Esophagus muscularis mucosa (tissue), 4 donors: ENCODE data around the gene MAGI2. TPM values are rescaled to one million over a fixed set of nuclear protein-coding genes. Genes with fewer than 3 reads are reported as not detected.
"Not testable (repeated sequence)": the region's sequence is repeated elsewhere in the genome, so short reads cannot be mapped to it uniquely, and the experiment has no call there.

Experiments used
- DNase-seq: peaks from one replicate; pipeline ENCODE4 v3.0.0-alpha.2; 2017; ENCODE audit errors: extremely low spot score
- H3K27ac ChIP-seq, 4 donors: fragments of 200-600 bp; sonication (generic); replicated peaks in 1 of 4; 1 replicate in 3 of 4; 2 replicates in 1 of 4; pipeline ENCODE4 v1.5.1; 2016 to 2019; ENCODE audit warnings: mild to moderate bottlenecking in 1 of 4
- H3K27me3 ChIP-seq, 4 donors: fragments of 200-600 bp; sonication (generic); one replicate each; pipeline versions ENCODE4 v1.5.1 to v1.6.0; 2016 to 2019
- H3K36me3 ChIP-seq, 4 donors: fragments of 200-600 bp; sonication (generic); one replicate each; pipeline ENCODE4 v1.5.1; 2016 to 2019
- H3K4me1 ChIP-seq, 4 donors: fragments of 200-600 bp; sonication (generic); one replicate each; pipeline ENCODE4 v1.5.1; 2016 to 2019
- H3K4me3 ChIP-seq, 4 donors: fragments of 200-600 bp; sonication (generic); 1 replicate in 2 of 4; 2 replicates in 2 of 4; pipeline ENCODE4 v1.5.1; 2016 to 2019; ENCODE audit warnings: mild to moderate bottlenecking in 4 of 4, moderate library complexity in 1 of 4
- H3K9me3 ChIP-seq, 4 donors: fragments of 200-600 bp; sonication (generic); 1 replicate in 3 of 4; 2 replicates in 1 of 4; pipeline ENCODE4 v1.5.1; 2016 to 2019
- CTCF ChIP-seq, 3 experiments: fragments of 200-600 bp in 2 of 3; fragments of 450-650 bp in 1 of 3; sonication (generic) in 2 of 3; IDR thresholded peaks; one replicate each; pipeline ENCODE4 v1.5.1; 2017 to 2019; ENCODE audit warnings: antibody characterized with exemption in 3 of 3, mild to moderate bottlenecking in 2 of 3, moderate library complexity in 1 of 3
- EP300 ChIP-seq: sonication (generic); formaldehyde crosslinking; IDR thresholded peaks from one replicate; pipeline ENCODE4 v1.6.1; 2017; ENCODE audit warnings: antibody characterized with exemption
- POLR2A ChIP-seq: fragments of 450-650 bp; IDR thresholded peaks from one replicate; pipeline ENCODE4 v1.6.1; 2017; ENCODE audit warnings: antibody characterized with exemption, moderate library complexity, mild to moderate bottlenecking, low read depth
- POLR2AphosphoS5 ChIP-seq, 2 donors: sonication (generic); formaldehyde crosslinking; IDR thresholded peaks; one replicate each; pipeline ENCODE4 v1.6.1; 2017; ENCODE audit warnings: antibody characterized with exemption in 2 of 2
- WGBS: methylation state at CpG from one replicate; pipeline ENCODE4 v1.1.5; 2018; 5-methylcytosine and 5-hydroxymethylcytosine counted together
- intact Hi-C: fragments of 100-400 bp; cut with DNase I; formaldehyde crosslinking; loops from one replicate; pipeline ENCODE4 v1.15.1; 2023
- total RNA-seq, 4 donors: library from RNA; depleted of rRNA; stranded (reverse); fragments of >200 nt; gene quantifications; one replicate each; pipeline versions ENCODE4 v1.1.0 to v1.2.1, GENCODE V29; 2016

The MAGI2 gene
- total RNA-seq, 4 donors from 2014 or later = 14.4 to 22.3 (median 21.2) TPM

GRCh38 chr7:78253850-78254725 is 1199.4 kb downstream of the MAGI2 start:
- H3K9me3 ChIP-seq = peaks cover 0 to 5% (median 0%) of the 10 kb centered on the region in 4 donors
- TF ChIP-seq POLR2AphosphoS5 (IDR thresholded peaks at IDR 0.05) (no peak), CTCF (IDR thresholded peaks at IDR 0.05) (no peak), POLR2A (no peak), EP300 (no peak)
- no peak overlapping the region for H3K4me3 ChIP-seq
- WGBS = 78% methylated on average over 4 of the region's 4 CpGs
- no peak overlapping the region for H3K27ac ChIP-seq
- no peaks in the 10 kb centered on the region for H3K27me3 ChIP-seq
- peaks cover 0 to 7% (median 0%) of the 10 kb centered on the region in 4 donors for H3K36me3 ChIP-seq
- intact Hi-C loops = no loop called here
- no peaks in the 10 kb centered on the region for H3K4me1 ChIP-seq
- no peak for DNase-seq

- Histone ChIP-seq H3K36me3 (no peaks in the 10 kb centered on the region), H3K4me1 (no peaks in the 10 kb centered on the region), H3K27ac (no peak overlapping the region), H3K4me3 (no peak overlapping the region), H3K9me3 (peaks cover 0 to 24% (median 11%) of the 10 kb centered on the region in 4 donors), H3K27me3 (no peaks in the 10 kb centered on the region)
- no peak for DNase-seq
- intact Hi-C loops = no loop called here
- 92% methylated on average over 4 of the region's 4 CpGs for WGBS
- TF ChIP-seq CTCF (IDR thresholded peaks at IDR 0.05) (no peak), POLR2A (no peak), POLR2AphosphoS5 (IDR thresholded peaks at IDR 0.05) (no peak), EP300 (no peak)
Measured at GRCh38 chr7:78248867-78249266, 1204.6 kb downstream of the MAGI2 start.

GRCh38 chr7:78247910-78248689 is 1205.4 kb downstream of the MAGI2 start:
- no peak overlapping the region for H3K27ac ChIP-seq
- H3K36me3 ChIP-seq = no peaks in the 10 kb centered on the region
- intact Hi-C loops = no loop called here
- peaks cover 0 to 24% (median 11%) of the 10 kb centered on the region in 4 donors for H3K9me3 ChIP-seq
- no peaks in the 10 kb centered on the region for H3K4me1 ChIP-seq
- no peaks in the 10 kb centered on the region for H3K27me3 ChIP-seq
- DNase-seq = no peak
- TF ChIP-seq POLR2AphosphoS5 (IDR thresholded peaks at IDR 0.05) = no peak
- TF ChIP-seq EP300 = no peak
- TF ChIP-seq POLR2A = no peak
- no peak for TF ChIP-seq CTCF (IDR thresholded peaks at IDR 0.05)
- no peak overlapping the region for H3K4me3 ChIP-seq

GRCh38 chr7:78240179-78240578 is 1213.3 kb downstream of the MAGI2 start:
- 96% methylated on average over 1 of the region's 1 CpG for WGBS
- intact Hi-C loops = not testable (repeated sequence)

GRCh38 chr7:78234634-78235033 is 1218.8 kb downstream of the MAGI2 start:
- TF ChIP-seq POLR2AphosphoS5 (IDR thresholded peaks at IDR 0.05) (no peak), POLR2A (no peak), EP300 (no peak), CTCF (IDR thresholded peaks at IDR 0.05) (no peak)
- Histone ChIP-seq H3K36me3 (no peaks in the 10 kb centered on the region), H3K9me3 (no peaks in the 10 kb centered on the region), H3K27me3 (no peaks in the 10 kb centered on the region), H3K4me3 (no peak overlapping the region), H3K27ac (no peak overlapping the region), H3K4me1 (peaks cover 0 to 5% (median 0%) of the 10 kb centered on the region in 4 donors)
- 77% methylated on average over 3 of the region's 3 CpGs for WGBS
- DNase-seq = no peak
- intact Hi-C loops = no loop called here

More at GRCh38 chr7:78240179-78240578, 1213.3 kb downstream of the MAGI2 start:
- not testable (repeated sequence) for DNase-seq, H3K4me1 ChIP-seq, H3K27ac ChIP-seq, H3K4me3 ChIP-seq, H3K36me3 ChIP-seq, H3K9me3 ChIP-seq, H3K27me3 ChIP-seq
